HG03439 (cell line): Measurements from ENCODE around the gene KNDC1.
"Not testable (repeated sequence)": the region's sequence is repeated elsewhere in the genome, so short reads cannot be mapped to it uniquely, and the experiment has no call there.

Experiments used
- ATAC-seq: cut with Tn5 transposase; IDR thresholded peaks from one replicate; pipeline ENCODE4 v1.9.1; 2021; ENCODE audit warnings: mild to moderate bottlenecking, moderate library complexity; ENCODE audit not compliant: unreplicated experiment

Gene KNDC1

DNA sequence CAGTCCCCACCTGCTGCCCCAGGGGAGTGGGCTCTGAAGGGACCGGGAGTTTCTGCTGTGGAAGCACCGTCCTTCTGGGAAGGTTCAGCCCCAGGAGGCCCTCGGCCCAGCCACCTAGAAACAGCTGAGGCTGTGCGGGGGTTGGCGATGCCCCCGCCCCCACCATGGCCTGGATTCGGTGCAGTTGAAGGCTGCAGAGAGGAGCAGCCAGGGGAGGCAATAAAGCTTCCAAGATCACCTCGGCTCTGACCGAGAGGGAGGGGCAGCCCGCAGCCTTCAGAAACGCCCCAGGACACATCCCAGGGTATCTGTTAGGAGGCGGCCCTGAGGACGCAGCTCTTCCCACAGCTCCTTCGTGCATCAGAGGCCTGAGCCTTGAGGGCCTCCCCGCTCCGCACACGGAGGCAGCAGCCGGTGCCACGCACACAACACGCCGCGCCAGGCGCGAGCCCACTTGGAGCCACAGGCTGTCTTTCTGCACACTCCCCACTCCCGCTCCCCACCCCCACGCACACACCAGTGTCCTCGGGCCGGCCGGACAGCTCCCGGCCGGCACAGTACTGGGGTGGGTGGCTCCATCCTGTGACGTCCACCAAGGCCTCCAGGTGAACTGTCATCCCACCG, 1.6 kb downstream of the KNDC1 start:
- no peak for ATAC-seq

DNA sequence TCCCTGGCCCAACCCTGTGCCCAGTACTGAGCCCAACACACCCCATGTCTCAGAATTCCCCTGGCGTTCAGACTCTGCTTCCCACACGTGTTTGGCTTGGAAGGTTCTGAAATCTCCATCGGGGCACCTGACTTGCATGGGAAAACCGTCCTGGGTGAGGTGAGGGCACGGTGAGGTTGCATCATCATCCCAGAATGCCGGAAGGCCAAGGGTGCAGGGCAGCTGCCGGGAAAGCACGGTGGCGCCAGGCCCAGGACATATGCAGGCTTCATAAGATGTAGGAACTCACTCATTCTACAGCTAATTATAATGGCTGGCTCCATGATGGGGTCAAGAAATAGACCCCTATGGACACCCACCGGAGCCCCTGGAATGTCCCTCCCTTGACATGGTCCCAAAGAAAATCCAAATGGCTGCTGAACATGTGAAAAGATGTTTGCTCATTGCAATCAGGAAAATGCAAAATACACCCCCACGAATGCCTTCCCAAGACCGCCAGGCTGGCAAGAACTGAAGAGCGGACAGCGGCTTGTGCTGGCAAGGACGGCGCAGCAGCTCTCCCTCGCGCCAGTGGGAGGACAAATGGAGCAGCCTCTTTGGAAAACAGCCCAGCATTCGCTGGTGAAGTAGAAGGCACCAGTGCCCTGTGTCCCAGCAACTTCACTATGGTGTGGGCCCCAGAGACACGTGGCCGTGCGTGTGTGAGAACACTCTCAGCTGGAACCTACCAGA, 2.3 kb downstream of the KNDC1 start:
- ATAC-seq = no peak

DNA sequence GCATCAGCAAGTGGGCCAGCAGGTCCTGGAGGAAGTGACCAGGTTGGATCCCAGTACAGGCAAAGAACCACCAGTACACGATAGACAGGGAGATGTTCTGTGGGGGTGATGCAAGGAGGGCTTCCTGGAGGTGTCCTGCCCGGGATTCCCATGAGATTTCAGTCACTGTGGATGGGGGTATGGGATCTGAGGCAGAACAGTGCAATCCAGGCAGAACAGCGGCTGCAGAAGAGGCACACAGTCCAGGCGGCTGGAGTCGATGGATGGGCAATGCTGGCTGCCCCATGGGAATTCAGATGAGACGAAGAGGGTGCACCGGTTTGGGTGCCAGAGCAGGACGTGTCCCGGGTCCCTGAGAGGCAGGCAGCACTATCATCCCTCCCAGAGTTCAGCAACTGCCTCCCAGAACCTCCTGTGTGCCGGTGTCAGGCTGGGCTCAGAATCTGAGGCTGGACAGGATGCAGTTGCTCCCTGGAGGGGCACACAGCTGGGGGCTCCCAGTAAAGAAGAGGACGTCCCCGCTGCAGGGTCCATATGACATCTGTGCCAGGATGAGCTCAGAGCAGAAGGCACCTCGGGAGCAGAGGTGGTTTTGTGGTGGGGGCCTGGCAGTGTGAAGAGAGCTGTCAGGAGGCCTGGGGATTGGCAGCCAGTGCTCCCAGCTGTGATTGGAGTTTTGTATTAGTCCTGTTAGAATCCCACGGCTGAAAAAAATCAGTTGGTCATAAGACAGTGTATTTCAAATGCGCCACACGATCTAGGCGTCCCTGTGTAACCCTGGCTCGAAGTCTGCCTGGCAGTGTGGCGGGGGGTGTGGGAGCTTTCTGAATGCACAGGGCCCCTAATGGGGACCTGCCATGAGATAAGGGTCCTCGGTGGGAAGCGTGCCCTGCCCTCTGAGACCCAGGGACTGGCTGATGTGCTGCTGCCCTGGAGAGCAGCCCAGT, 3.2 kb downstream of the KNDC1 start:
- no peak for ATAC-seq

DNA sequence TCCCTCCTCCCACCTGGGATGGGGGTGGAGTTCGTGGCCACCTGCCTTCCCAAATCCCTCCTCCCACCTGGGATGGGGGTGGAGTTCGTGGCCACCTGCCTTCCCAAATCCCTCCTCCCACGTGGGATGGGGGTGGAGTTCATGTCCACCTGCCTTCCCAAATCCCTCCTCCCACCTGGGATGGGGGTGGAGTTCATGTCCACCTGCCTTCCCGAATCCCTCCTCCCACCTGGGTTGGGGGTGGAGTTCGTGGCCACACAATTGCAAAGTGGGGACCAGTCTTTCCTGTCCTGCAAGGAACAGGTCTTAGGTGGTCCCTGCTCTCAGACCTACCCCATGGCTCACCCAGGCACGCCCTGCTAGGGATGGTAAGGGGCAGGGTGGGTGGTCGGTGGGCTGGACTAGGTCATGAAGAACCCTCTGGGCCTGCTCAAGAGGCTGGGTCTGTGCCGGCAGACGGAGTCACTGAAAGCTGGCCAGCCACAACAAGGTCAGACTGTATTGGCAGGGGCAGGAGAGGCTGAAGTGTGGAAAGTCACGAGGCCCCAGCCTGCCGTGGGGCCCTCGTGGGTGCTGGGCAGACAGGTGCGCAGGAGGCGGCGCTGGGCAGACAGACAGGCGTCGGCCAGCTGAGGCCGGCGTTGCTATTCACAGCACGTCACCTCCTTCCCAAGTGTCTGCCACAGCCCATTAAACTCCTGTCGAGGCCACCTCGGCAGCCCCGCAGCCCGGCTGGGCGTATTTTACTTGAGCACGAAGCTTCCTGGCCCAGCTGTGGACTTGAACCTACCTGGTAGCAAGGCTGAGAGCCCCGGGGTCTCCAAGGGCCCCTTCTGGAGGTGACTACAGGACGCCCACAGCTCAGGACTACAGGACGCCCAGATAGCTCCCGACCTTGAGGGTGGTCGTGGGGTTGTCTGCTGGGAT, 4.1 kb downstream of the KNDC1 start:
- ATAC-seq = no peak

DNA sequence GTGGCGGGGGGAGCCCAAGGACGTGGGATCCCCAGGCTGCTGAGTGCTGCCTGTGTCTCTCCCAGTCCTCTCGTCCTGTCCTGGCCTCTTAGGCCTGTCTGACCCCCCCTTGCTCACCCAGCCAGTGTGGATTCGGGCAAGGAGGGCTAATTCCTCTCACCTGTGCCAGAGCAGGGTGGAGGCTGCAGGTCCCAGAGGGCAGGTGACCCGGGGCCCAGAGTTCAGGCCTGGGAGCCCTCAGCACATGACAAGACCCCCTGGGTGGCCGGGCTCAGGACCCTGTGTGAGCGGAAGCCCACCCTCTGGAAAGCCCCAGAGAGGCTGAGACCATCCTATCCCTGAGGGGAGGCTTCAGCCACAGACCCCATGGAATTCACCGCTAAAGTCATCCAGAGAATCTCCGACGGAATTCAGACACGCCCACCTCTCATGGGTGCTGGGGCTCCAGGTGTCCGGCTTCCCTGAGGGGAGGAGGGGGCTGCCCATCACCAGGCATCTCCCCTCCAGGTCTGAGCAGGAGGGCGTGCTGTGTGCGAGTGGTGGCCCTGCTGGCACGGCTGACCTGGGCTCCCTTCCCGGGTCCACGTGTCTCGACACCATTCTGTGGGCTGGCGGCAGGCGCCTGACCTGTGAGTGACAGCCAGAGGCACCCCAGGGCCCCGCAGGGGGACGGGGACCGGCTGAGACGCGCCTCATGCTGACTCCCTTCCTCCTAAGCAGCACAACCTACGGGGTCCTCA, 5.0 kb downstream of the KNDC1 start:
- ATAC-seq = no peak

DNA sequence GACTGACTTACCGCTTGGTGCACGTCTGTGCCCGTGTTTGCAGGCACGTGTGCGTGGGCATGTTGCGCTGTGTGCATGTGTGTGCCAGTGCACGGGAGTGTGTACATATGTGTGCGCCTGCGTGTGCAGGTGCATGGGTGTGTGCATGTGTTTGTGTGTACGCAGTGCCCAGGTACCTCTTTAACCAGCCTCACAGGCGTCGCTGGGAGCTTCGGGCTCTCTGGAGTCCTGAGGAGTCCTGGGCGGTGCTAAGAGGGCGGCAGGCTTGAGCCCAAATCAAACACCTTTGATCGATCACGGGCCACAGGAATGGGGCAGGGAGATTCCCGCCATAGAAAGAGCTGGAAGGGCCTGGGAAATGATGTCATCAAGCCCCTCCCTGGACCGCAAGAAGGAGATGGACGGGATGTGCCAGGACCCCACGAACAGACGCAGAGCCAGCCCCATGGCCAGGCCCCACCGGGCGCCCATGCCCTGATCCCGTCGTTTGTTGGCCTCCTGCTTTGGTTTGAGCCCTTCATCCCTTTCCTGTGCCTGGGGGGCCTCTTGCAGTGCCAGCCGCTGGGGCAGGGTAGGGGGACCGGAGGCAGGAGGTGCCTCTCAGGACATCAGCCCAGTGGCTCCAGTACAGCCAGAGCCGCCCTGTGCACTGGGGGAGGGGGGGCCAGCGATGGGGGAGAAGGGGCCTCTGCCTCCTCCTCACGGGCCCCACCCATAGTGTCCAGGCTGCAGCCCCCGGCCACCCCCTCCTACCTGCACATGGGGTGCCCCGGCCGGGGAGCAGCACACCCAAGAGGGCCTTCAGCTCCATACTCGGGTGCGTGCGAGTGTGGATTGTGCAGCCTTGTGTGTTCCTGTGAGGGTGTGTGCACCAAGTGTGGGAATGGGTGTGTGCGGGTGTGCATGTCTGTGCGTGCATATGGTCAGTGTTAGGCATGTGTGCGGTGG, 5.8 kb downstream of the KNDC1 start:
- no peak for ATAC-seq

DNA sequence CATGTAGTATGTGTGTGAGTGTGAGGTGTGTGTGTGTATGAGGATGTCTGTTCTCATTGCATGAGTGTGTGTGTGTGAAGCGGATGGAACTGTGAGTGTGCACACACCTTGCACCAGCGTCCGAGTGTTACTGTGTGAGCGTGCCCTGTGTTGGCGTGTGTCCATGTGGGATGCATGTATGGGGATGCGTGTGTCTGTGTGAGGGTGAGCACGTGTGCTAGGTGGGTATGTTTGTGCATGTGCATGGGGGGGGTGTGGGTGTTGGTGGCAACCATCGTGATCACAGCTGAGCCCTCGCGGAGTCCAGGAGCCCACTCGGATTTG, 6.4 kb downstream of the KNDC1 start:
- ATAC-seq = no peak

DNA sequence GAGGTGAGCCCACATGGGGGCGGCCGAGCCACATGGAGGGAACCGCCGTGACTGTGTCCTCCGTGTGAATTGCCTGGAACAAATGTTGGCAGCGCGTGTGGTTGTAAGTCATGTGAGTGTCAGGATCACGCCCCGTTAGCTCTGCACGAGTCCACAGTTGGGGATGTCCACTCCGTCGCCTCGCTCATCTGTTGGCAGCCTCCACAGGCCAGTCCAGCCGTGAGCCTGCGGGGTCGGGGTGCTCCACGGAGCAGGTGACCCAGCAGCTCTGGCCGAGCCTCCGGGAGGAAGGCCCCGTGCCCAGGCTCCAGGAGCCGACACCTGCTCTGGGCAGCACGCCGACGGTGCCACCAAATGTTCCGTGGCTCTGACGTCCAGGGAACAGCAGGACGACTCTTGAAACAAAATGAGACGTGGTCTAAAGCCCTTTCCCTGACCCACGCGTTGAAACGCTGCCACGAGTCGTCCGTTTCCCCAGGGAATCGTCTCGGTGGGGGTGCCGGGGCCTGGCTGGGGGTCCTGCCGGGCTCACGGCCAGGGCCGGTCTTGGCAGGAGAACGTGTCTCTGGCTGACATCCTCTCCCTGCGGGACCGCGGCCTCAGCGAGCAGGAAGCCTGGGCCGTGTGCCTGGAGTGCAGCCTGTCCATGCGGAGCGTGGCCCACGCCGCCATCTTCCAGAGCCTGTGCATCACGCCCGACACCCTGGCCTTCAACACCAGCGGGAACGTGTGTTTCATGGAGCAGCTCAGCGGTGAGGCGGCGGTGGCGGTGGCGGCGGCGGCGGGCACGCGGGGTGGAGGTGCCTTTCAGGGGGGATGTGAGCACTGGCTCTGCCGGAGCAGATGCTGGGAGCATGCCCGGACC, 7.0 kb downstream of the KNDC1 start:
- ATAC-seq = no peak

DNA sequence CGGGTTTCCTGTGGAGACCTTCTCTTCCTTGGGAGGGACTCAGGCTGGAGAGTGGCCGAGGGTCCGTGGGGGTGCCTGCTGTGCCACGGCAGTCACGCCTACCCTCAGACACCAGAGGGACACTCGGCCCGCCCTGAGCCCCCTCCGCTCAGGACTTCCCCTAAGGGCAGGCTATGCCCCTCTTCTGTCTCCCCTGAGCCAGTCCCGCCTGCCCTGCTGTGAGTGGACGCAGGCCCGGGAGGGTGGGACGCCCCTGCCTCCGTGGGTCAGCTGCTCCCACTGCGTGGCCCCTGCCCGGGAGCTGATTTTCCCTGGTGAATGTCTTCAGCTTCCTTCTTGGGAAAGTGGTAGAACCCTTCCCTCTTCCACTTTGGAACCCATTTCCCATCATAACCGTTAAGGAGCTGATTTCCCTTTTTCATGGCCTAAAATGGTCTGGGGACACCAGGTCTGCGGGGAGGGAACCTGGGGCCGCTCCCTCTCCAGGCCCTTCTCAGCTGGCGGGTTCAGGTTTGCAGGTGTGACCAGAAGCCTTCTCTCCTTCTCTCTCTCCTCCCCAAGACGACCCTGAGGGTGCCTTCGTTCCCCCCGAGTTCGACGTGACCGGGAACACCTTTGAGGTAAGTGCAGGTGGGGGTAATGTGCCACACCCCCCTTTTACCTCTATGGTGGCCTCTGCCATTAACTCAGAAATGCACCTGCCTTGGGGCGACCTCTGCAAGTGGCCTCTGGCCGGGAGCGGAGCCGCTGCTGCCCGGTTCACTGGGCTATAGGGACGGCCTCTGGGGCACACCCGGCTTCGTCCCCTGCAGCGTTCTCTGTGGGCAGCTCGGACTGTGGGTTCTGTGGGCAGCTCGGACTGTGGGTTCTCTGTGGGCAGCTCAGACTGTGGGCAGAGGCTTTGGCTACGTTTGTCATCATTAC, 7.9 kb downstream of the KNDC1 start:
- no peak for ATAC-seq

DNA sequence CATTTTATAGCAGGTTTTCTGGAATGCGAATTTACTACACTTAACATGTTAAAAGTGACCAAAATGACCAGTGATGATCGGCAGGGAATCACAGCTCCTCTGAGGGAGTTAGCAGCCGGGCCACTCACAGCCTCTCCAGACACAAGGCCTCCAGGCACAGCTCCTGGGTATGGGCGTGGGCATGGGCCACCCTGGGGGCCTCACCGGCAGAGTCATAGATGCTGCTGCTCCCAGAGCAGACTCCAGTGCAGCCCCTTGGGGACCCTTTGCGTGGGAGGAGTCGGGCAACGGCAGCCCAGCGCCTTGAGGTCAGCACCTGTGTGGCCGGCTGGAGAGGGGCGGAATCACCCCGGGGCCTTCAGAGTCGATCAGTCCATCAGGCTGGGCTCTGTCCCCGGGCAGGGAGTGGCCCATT, 8.6 kb downstream of the KNDC1 start:
- no peak for ATAC-seq

DNA sequence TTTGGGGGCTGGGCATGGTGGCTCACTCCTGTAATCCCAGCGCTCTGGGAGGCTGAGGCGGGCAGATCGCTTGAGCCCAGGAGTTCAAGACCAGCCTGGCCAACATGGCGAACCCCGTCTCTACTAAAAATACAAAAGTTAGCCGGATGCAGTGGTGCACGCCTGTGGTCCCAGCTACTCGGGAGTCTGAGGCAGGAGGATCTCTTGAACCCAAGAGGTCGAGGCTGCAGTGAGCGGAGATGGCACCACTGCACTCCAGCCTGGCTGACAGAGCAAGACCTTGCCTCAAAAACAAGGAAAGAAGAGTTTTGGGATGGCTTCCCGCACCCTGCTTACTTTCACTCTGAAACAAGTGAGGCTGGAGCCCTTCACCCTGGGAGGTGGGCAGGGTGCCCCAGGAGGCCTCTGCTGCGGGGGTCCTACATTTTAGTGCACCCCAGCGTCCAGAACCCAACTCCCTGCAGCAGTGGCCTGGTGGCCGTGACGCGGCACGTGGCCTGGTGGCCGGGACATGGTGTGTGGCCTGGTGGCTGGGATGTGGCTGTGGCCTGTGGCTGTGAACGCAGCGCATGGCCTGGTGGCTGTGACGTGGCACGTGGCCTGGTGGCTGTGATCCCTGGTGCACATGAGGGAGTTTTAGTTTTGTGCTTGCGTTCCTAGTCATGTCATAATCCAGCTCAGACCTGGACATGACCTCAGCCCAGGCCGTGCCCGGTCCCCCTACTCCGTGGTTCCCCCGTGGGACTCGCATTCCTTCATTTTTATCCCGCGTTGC, 9.3 kb downstream of the KNDC1 start:
- ATAC-seq = no peak

DNA sequence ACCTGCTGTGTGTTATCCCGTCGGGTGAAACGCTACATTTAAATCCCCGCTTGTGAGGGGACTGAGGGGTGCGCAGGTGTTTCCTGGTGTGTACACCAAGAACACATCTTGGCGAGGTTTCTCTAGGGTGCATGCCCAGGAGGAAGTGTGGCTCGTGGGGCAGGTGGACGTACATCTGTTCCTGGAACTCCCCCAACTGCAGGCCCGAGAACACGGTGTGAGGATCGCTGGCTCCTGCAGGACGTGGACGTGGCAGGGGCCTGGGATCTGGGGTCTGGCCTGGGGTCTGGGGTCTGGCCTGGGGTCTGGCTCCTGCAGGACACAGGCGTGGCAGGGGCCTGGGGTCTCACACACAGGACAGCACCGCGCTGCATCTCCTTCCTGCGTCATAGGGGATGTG, 10.1 kb downstream of the KNDC1 start:
- ATAC-seq = no peak

DNA sequence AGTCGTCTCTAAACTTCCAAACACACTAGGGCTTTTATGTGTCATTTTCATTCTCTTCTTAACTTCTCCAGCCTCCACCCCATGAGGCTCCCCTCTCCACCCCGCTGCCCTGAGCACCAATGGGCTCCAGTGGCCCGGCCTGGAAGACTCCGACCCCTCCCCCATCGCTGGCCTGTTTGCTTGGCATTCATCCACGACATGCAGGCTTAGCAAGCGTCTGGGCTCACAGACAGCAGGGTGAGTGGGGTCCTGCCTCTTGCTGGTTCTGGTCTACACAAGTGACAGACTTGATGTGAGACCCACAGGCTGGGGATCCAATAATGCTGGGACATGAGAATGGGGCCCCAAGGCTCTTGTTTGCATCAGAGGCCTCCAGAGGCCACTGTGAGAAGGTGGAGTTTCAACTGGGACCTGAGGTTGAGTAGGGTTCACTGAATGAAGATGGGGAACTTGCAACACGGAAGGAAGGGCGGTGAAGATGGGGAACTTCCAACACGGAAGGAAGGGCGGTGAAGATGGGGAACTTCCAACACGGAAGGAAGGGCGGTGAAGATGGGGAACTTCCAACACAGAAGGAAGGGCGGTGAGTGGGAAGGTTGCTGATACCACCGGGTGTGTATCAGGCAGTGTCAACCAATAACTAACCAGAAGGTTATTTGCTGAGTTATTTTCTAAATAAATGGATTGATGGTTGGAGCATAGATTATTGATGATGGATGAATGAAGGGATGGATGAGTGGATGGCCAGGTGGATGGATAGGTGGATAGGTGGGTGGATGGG, 14.0 kb downstream of the KNDC1 start:
- ATAC-seq = no peak

DNA sequence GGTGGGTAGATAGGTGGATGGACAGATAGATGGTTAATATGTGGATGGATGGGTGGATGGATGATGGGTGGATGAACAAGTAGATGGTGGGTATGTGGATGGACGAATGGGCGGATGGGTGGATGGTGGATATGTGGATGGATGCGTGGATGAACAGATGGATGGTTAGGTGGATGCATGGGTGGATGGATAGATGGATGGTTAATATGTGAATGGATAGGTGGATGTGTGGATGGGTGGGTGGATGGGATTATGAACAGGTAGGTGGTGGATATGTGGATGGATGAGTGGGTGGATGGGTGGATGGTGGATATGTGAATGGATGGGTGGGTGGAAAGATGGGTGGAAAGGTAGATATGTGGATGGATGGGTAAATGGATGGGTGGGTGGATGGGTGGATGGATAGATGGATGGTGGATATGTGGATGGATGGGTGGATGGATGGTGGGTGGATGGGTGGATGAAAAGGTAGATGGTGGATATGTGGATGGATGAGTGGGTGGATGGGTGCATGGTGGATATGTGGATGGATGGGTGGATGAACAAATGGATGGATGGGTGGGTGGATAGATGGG, 14.8 kb downstream of the KNDC1 start:
- no peak for ATAC-seq

DNA sequence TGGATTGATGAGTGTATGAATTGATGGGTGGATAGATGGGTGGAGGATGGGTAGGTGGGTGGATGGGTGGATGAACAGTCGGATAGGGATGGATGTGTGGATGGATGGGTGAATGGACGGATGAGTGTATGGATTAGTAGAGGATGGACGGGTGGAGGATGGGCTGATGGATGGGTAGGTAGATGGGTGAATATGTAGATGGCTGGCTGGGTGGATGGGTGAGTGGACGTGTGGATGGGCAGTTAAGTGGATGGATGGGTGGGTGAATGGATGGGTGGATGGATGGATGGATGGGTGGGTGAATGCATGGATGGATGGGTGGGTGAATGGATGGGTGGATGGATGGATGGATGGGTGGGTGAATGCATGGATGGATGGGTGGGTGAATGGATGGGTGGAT, 15.6 kb downstream of the KNDC1 start:
- not testable (repeated sequence) for ATAC-seq
